ENCODE data around the gene DSG3.

DSG3 gene

GRCh38 chr18:31407649-31408048, 39.9 kb upstream of the DSG3 start:
- no peak for TF ChIP-seq CTCF (IDR thresholded peaks at IDR 0.05; ENCODE audit: insufficient read depth, missing control alignments)
- no peak for FAIRE-seq

GRCh38 chr18:31409276-31409675, 38.3 kb upstream of the DSG3 start:
- no peak for TF ChIP-seq CTCF (IDR thresholded peaks at IDR 0.05; ENCODE audit: insufficient read depth, missing control alignments)
- DNase-seq (ENCODE audit: insufficient read length, low spot score) (no peak), FAIRE-seq (no peak)

More at GRCh38 chr18:31407649-31408048, 39.9 kb upstream of the DSG3 start:
- DNase-seq (ENCODE audit: insufficient read length, low spot score) = no peak

DNA sequence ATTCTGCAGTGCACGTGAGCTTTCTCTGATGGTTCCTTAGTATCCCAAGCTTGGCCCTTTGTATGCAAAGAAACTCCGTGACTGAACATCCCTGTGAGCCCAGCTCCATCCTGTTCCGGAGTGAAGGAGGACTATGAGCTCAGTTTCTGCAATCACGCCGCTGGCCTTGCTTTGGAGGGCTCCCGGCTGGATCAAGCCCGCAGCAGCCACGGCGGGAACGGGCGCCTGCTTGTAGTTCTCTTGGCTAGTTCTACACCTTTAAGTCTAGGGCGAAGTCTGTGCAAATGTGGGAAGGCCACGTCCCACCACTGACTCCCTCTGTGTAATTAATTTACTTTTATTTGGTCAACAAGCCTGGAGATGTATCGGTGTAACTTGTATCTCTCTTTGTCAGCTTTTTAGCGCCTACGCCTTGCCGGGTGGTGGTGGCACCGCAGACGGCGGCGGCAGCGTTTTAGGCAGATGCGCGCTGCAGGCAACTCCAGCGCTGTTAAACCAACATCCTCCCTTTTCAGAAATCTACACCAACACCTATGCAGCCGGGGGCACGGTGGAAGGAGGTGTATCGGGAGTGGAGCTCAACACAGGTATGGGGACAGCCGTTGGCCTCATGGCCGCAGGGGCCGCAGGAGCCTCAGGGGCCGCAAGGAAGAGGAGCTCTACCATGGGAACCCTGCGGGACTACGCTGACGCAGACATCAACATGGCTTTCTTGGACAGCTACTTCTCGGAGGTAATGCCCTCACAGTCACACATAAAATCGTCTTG, 36.6 kb upstream of the DSG3 start:
- DNase-seq (ENCODE audit: insufficient read length, low spot score) (no peak), FAIRE-seq (no peak)
- TF ChIP-seq CTCF (IDR thresholded peaks at IDR 0.05; ENCODE audit: insufficient read depth, missing control alignments) = no peak

DNA sequence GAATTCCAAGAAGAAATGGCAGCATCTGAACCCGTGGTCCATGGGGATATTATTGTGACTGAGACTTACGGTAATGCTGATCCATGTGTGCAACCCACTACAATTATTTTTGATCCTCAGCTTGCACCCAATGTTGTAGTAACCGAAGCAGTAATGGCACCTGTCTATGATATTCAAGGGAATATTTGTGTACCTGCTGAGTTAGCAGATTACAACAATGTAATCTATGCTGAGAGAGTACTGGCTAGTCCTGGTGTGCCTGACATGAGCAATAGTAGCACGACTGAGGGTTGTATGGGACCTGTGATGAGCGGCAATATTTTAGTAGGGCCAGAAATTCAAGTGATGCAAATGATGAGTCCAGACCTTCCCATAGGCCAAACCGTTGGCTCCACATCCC, 34.4 kb upstream of the DSG3 start:
- DNase-seq (ENCODE audit: insufficient read length, low spot score) (no peak), FAIRE-seq (no peak)
- TF ChIP-seq CTCF (IDR thresholded peaks at IDR 0.05; ENCODE audit: insufficient read depth, missing control alignments) = no peak

DNA sequence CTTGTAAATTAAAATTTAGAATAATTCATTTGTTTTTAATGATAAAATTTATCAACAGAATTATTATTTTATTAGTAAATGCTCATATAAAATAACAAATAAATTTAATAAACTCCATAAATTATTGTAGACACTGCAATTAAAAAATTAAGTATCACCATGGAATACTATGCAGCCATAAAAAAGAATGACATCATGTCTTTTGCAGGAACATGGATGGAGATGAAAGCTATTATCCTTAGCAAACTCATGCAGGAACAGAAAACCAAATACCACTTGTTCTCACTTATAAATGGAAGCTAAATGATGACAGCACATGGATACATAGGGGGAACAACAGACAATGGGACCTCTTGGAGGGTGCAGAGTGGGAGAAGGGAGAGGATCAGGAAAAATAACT, 29.7 kb upstream of the DSG3 start:
- DNase-seq (ENCODE audit: insufficient read length, low spot score) = no peak
- FAIRE-seq = no peak
- TF ChIP-seq CTCF (IDR thresholded peaks at IDR 0.05; ENCODE audit: insufficient read depth, missing control alignments) = no peak

- TF ChIP-seq CTCF (IDR thresholded peaks at IDR 0.05; ENCODE audit: insufficient read depth, missing control alignments) = no peak
- DNase-seq (ENCODE audit: insufficient read length, low spot score) (no peak), FAIRE-seq (no peak)
Observed at GRCh38 chr18:31419457-31419932, 28.0 kb upstream of the DSG3 start.

GRCh38 chr18:31420032-31420431, 27.5 kb upstream of the DSG3 start:
- FAIRE-seq = no peak
- DNase-seq (ENCODE audit: insufficient read length, low spot score) = no peak
- no peak for TF ChIP-seq CTCF (IDR thresholded peaks at IDR 0.05; ENCODE audit: insufficient read depth, missing control alignments)

Measured in D721Med (cell line).